IMR-90 (cell line): ENCODE results near the gene PPOX. TPM values are rescaled to one million over a fixed set of nuclear protein-coding genes. Genes with fewer than 3 reads are reported as not detected.

Source experiments
- ATAC-seq: fragments of 200-7000 bp; cut with Tn5 transposase; 2 replicates; pipeline ENCODE4 v1.9.1; 2020; ENCODE audit warnings: low read depth, mild to moderate bottlenecking, moderate library complexity
- BruUV-seq: library from RNA; stranded (reverse); fragments of 400-500 nt; replicated peaks from 2 replicates; lab custom pipeline; 2021; lab: Mats Ljungman, UMichigan
- CTCF ChIA-PET: fragments of 300-600 bp; formaldehyde crosslinking; extraction: SDS; loops from one replicate; lab custom pipeline; 2021; ENCODE audit warnings: antibody characterized with exemption; lab: Yijun Ruan, JAX
- POLR2A ChIA-PET: fragments of 300-600 bp; sonication (Branson Sonifier 250); formaldehyde crosslinking; loops from one replicate; lab custom pipeline; 2022; ENCODE audit warnings: antibody characterized with exemption; ENCODE audit not compliant: unreplicated experiment; lab: Charles Lee
- DNase-seq: peaks from one replicate; pipeline ENCODE4 v3.0.0; 2013
- H2AFZ ChIP-seq: replicated peaks from 2 replicates; pipeline ENCODE3; 2013; ENCODE audit warnings: low read length, mild to moderate bottlenecking; ENCODE audit not compliant: poor library complexity
- H2AK5ac ChIP-seq: 2 replicates; pipeline ENCODE4 v1.6.1; 2013; ENCODE audit warnings: low read depth, low read length, inconsistent platforms
- H2AK9ac ChIP-seq: replicated peaks from 2 replicates; pipeline ENCODE3; 2013; ENCODE audit warnings: mild to moderate bottlenecking, low read depth, low read length, moderate library complexity; ENCODE audit not compliant: poor library complexity
- H2BK120ac ChIP-seq: 2 replicates; pipeline ENCODE4 v1.6.1; 2013; ENCODE audit warnings: low read depth, low read length, inconsistent platforms
- H2BK15ac ChIP-seq: 3 replicates; pipeline ENCODE4 v1.6.1; 2013; ENCODE audit warnings: low read depth, low read length, inconsistent platforms
- H2BK20ac ChIP-seq: 2 replicates; pipeline ENCODE4 v1.6.1; 2013; ENCODE audit warnings: low read depth, mild to moderate bottlenecking, inconsistent platforms, low read length, moderate library complexity
- H2BK5ac ChIP-seq: 2 replicates; pipeline ENCODE4 v1.6.1; 2013; ENCODE audit warnings: mild to moderate bottlenecking, low read depth, low read length, inconsistent platforms; ENCODE audit not compliant: poor library complexity, severe bottlenecking
- H3K14ac ChIP-seq: replicated peaks from 2 replicates; pipeline ENCODE4 v1.6.1; 2013; ENCODE audit warnings: low read depth, low read length, inconsistent platforms
- H3K18ac ChIP-seq: 2 replicates; pipeline ENCODE4 v1.6.1; 2013; ENCODE audit warnings: low read depth, low read length, control low read depth
- H3K23ac ChIP-seq: 2 replicates; pipeline ENCODE4 v1.6.1; 2013; ENCODE audit warnings: low read depth, low read length, inconsistent platforms
- H3K27ac ChIP-seq: 2 replicates; pipeline ENCODE4 v1.5.1; 2013; ENCODE audit warnings: mild to moderate bottlenecking, control low read depth, low read length; ENCODE audit not compliant: insufficient read depth
- H3K27me3 ChIP-seq: 2 replicates; pipeline ENCODE4 v1.6.1; 2013; ENCODE audit warnings: low read length; ENCODE audit not compliant: control insufficient read depth, insufficient read depth
- H3K36me3 ChIP-seq: 2 replicates; pipeline ENCODE4 v1.6.1; 2013; ENCODE audit warnings: low read length, mixed read lengths; ENCODE audit not compliant: control insufficient read depth, insufficient read depth
- H3K4ac ChIP-seq: 2 replicates; pipeline ENCODE4 v1.6.1; 2013; ENCODE audit warnings: low read depth, low read length, inconsistent platforms
- H3K4me1 ChIP-seq: 2 replicates; pipeline ENCODE4 v1.6.1; 2013; ENCODE audit warnings: low read length, mixed read lengths; ENCODE audit not compliant: control insufficient read depth, insufficient read depth
- H3K4me2 ChIP-seq: 2 replicates; pipeline ENCODE4 v1.6.1; 2013; ENCODE audit warnings: low read depth, mild to moderate bottlenecking, control low read depth, low read length, moderate library complexity
- H3K4me3 ChIP-seq: 2 replicates; pipeline ENCODE4 v1.5.1; 2013; ENCODE audit warnings: low read depth, mild to moderate bottlenecking, control low read depth, low read length, moderate library complexity; ENCODE audit not compliant: insufficient read depth
- H3K56ac ChIP-seq: 2 replicates; pipeline ENCODE4 v1.6.1; 2013; ENCODE audit warnings: low read length, inconsistent platforms; ENCODE audit not compliant: insufficient read depth; ENCODE audit errors: extremely low read depth
- H3K79me1 ChIP-seq, 2 experiments: 2 replicates each; pipeline ENCODE4 v1.6.1; 2013; ENCODE audit warnings: low read length in 2 of 2, inconsistent platforms in 1 of 2, low read depth in 1 of 2
- H3K9ac ChIP-seq: 2 replicates; pipeline ENCODE4 v1.6.1; 2013; ENCODE audit warnings: low read depth, low read length, control low read depth
- H3K9me1 ChIP-seq: 2 replicates; pipeline ENCODE4 v1.6.1; 2013; ENCODE audit warnings: low read length, inconsistent platforms; ENCODE audit not compliant: insufficient read depth
- H3K9me3 ChIP-seq: 2 replicates; pipeline ENCODE4 v1.6.1; 2013; ENCODE audit warnings: low read length; ENCODE audit not compliant: control insufficient read depth, insufficient read depth
- H4K20me1 ChIP-seq: 2 replicates; pipeline ENCODE4 v1.6.1; 2013; ENCODE audit warnings: low read length, inconsistent platforms; ENCODE audit not compliant: insufficient read depth
- H4K5ac ChIP-seq: 2 replicates; pipeline ENCODE4 v1.6.1; 2013; ENCODE audit warnings: mild to moderate bottlenecking, low read depth, low read length, control low read depth
- H4K8ac ChIP-seq, 2 experiments: 2 replicates each; pipeline ENCODE4 v1.6.1; 2013; ENCODE audit warnings: low read depth in 2 of 2, low read length in 2 of 2, control low read depth in 1 of 2, inconsistent platforms in 1 of 2
- H4K91ac ChIP-seq: 2 replicates; pipeline ENCODE4 v1.6.1; 2013; ENCODE audit warnings: low read depth, low read length, inconsistent platforms; ENCODE audit not compliant: insufficient read depth
- BHLHE40 ChIP-seq: fragments of 150-350 bp; IDR thresholded peaks from 2 replicates; pipeline ENCODE4 v1.6.1; 2016; ENCODE audit warnings: mild to moderate bottlenecking, low read depth, low read length
- CEBPB ChIP-seq: IDR thresholded peaks from 2 replicates; pipeline ENCODE4 v1.6.1; 2012; ENCODE audit warnings: low read depth, low read length, improper control_type of control experiment
- CHD1 ChIP-seq: IDR thresholded peaks from 2 replicates; pipeline ENCODE4 v1.6.1; 2012; ENCODE audit warnings: low read depth, low read length, improper control_type of control experiment
- MAFK ChIP-seq: IDR thresholded peaks from 2 replicates; pipeline ENCODE4 v1.6.1; 2012; ENCODE audit warnings: low read depth, low read length, improper control_type of control experiment
- MAZ ChIP-seq: IDR thresholded peaks from 2 replicates; pipeline ENCODE4 v1.6.1; 2012; ENCODE audit warnings: low read depth, mild to moderate bottlenecking, low read length, improper control_type of control experiment, moderate library complexity, borderline replicate concordance
- MXI1 ChIP-seq: IDR thresholded peaks from 2 replicates; pipeline ENCODE4 v1.6.1; 2012; ENCODE audit warnings: low read depth, mild to moderate bottlenecking, low read length, moderate library complexity, borderline replicate concordance
- POLR2A ChIP-seq: IDR thresholded peaks from 2 replicates; pipeline ENCODE4 v1.6.1; 2012; ENCODE audit warnings: mild to moderate bottlenecking, low read depth, low read length
- SMC3 ChIP-seq: fragments of 150-350 bp; IDR thresholded peaks from 2 replicates; pipeline ENCODE4 v1.6.1; 2016; ENCODE audit warnings: low read depth, mild to moderate bottlenecking, antibody characterized with exemption, low read length, moderate library complexity
- WGBS, 2 experiments: methylation state at CpG; one replicate each; pipeline versions ENCODE4 v1.1.5 to v1.1.7; 2013; ENCODE audit warnings: missing lambda C conversion rate in 2 of 2; ENCODE audit not compliant: insufficient read length in 1 of 2; ENCODE audit errors: extremely low coverage in 2 of 2; 5-methylcytosine and 5-hydroxymethylcytosine counted together
- dilution Hi-C: fragments of 300-500 bp; cut with HindIII; formaldehyde crosslinking; loops from one replicate; pipeline ENCODE4 v1.14.3; 2018; ENCODE audit warnings: low sequenced_read_pairs; ENCODE audit not compliant: unreplicated experiment
- in situ Hi-C: fragments of 300-500 bp; cut with MboI; formaldehyde crosslinking; loops from 3 replicates; pipeline ENCODE4 v1.14.3; 2019; ENCODE audit warnings: low sequenced_read_pairs, inconsistent platforms, mixed read lengths
- intact Hi-C: fragments of 100-400 bp; cut with micrococcal nuclease; formaldehyde crosslinking; loops from 2 replicates; pipeline ENCODE4 v1.10.0; 2022
- polyA plus RNA-seq, 3 experiments: library from polyadenylated mRNA; depleted of rRNA; stranded (reverse); fragments of >200 nt; gene quantifications; 2 replicates each; pipeline ENCODE4 v1.2.3, GENCODE V29; 2012; ENCODE audit warnings: low replicate concordance in 1 of 3
- total RNA-seq: library from RNA; depleted of rRNA; stranded (reverse); fragments of >200 nt; gene quantifications from 2 replicates; pipeline ENCODE4 v1.2.3, GENCODE V29; 2012
- TF ChIP-seq, protein P1 (sequence below): fragments of 150-350 bp; IDR thresholded peaks from 2 replicates; pipeline ENCODE4 v1.6.1; 2017; ENCODE audit warnings: mild to moderate bottlenecking, antibody characterized with exemption, low read length, low read depth

PPOX gene
- total and polyA plus RNA-seq, 2 of the 4 experiments (the other 2 are of a cell fraction), result 6.1 to 14.3 TPM

DNA sequence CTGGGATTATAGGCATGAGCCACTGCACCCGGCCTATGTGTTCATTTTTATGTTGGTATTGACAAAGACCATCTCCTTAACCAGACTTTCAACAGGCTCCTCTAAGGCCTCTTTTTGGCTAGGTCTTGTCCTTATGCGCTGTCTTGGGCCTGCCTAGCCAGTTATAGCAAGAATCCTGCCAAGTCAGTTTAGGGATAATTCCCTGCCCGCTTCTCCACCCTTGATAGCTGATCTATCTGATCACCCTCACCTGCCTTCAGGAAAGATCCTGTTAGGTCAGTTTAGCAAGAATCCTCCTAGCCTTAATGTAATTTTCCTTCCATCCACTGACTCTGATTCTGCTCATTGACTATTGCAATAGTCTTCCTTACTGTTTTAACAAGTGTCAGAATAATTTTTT lies 13.5 kb downstream of the PPOX start:
- no peak overlapping the region for H2AK9ac ChIP-seq
- H2BK15ac ChIP-seq, result no peak overlapping the region
- TF ChIP-seq CHD1 (no peak), CEBPB (no peak), POLR2A (no peak), MAFK (no peak), BHLHE40 (no peak), MAZ (no peak), SMC3 (no peak), MXI1 (no peak)
- TF ChIP-seq, protein P1, sequence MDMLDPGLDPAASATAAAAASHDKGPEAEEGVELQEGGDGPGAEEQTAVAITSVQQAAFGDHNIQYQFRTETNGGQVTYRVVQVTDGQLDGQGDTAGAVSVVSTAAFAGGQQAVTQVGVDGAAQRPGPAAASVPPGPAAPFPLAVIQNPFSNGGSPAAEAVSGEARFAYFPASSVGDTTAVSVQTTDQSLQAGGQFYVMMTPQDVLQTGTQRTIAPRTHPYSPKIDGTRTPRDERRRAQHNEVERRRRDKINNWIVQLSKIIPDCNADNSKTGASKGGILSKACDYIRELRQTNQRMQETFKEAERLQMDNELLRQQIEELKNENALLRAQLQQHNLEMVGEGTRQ, result no peak
- H3K9me3 ChIP-seq, result no peaks in the 10 kb centered on the region
- no peaks in the 10 kb centered on the region for H4K20me1 ChIP-seq
- in situ Hi-C loops, result no loop called here
- peaks cover 11 to 21% of the 10 kb centered on the region in 2 experiments for H3K79me1 ChIP-seq
- no peak overlapping the region for H2AFZ ChIP-seq
- no TSS peak for BruUV-seq
- no peak overlapping the region for H4K91ac ChIP-seq
- H3K4me1 ChIP-seq, result peaks cover 8% of the 10 kb centered on the region
- H2BK120ac ChIP-seq, result no peak overlapping the region
- no peak overlapping the region for H3K27ac ChIP-seq
- H2BK5ac ChIP-seq, result no peak overlapping the region
- peaks cover 7% of the 10 kb centered on the region; the same call in 1 of the 2 replicates for H3K9me1 ChIP-seq
- H3K18ac ChIP-seq, result no peak overlapping the region
- WGBS, 2 experiments, result 85% methylated on average over 2 of the region's 3 CpGs; no CpG with 5 or more reads in 1 of the 2 experiments
- ChIA-PET CTCF (interaction anchor here (0.7 kb wide), 1 partner anchor 1906 kb away, joined by 3 read pairs; no protein-coding TSS in a partner anchor), POLR2A (no interaction called here)
- ATAC-seq, result no peak
- H3K36me3 ChIP-seq, result peaks cover 8% of the 10 kb centered on the region
- H3K9ac ChIP-seq, result no peak overlapping the region
- no peak overlapping the region for H3K14ac ChIP-seq
- H3K23ac ChIP-seq, result no peak overlapping the region
- no peak overlapping the region for H3K4me3 ChIP-seq
- H3K4ac ChIP-seq, result no peak overlapping the region
- DNase-seq, result no peak
- no peak overlapping the region for H3K56ac ChIP-seq
- dilution Hi-C loops, result no loop called here
- H3K27me3 ChIP-seq, result no peaks in the 10 kb centered on the region
- intact Hi-C loops, result no loop called here
- no peak overlapping the region for H2AK5ac ChIP-seq
- H3K4me2 ChIP-seq, result no peak overlapping the region
- H4K5ac ChIP-seq, result no peak overlapping the region
- no peak overlapping the region for H2BK20ac ChIP-seq
- no peak overlapping the region for H4K8ac ChIP-seq
